GM18867 (cell line): ENCODE data around the gene ZDHHC11.

ENCODE experiments used
- ATAC-seq: cut with Tn5 transposase; IDR thresholded peaks from one replicate; pipeline ENCODE4 v1.9.1; 2021; ENCODE audit warnings: mild to moderate bottlenecking, moderate library complexity; ENCODE audit not compliant: unreplicated experiment

Gene ZDHHC11, protein sequence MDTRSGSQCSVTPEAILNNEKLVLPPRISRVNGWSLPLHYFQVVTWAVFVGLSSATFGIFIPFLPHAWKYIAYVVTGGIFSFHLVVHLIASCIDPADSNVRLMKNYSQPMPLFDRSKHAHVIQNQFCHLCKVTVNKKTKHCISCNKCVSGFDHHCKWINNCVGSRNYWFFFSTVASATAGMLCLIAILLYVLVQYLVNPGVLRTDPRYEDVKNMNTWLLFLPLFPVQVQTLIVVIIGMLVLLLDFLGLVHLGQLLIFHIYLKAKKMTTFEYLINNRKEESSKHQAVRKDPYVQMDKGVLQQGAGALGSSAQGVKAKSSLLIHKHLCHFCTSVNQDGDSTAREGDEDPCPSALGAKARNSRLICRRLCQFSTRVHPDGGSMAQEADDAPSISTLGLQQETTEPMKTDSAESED

DNA sequence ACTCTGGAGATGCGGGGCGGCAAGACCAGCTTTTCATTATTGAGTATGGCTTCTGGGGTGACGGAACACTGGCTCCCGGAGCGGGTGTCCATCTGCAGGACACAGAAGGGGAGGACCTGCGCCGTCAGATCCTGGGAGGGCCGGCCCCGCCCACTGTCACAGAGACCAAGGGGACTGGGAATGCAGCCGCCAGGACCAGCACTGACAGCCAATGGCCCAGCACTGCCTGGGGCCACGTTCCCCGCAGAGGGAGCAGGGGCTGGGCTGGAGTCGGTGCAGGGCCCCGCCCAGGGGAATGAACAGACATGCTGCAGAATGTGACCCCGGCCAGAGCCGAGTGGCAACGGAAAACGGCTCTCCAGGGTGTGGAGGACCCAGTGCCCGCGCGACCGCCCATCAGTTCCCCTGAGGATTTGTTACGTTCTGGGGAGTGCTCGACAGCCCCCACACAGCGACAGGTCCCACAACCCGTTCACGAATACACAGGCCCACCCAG lies at the start of gene ZDHHC11:
Gene ZDHHC11, minus strand, starts transcription at position 476 of the 496 bp plus-strand sequence. Its CDS starts 384 bp downstream, at position 92.
- ATAC-seq = no peak

DNA sequence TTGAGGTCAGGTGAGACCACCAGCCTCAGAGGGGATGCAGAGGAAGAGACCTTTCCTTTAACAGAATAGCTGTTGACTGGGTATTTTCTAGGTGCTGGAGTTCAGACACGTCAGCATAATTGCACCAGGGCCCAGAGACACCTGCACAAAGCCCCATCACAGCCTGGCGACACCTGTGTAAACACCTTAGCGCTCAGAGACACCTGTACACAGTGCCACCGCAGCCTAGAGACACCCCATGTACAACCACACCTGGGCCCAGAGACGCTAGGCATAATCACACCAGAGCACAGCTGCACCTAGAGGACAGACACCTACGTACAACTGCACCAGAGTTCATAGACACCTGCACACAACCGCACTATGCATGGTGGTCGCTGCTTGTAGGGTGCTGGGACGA lies 42.9 kb upstream of the ZDHHC11 start:
- ATAC-seq = no peak

DNA sequence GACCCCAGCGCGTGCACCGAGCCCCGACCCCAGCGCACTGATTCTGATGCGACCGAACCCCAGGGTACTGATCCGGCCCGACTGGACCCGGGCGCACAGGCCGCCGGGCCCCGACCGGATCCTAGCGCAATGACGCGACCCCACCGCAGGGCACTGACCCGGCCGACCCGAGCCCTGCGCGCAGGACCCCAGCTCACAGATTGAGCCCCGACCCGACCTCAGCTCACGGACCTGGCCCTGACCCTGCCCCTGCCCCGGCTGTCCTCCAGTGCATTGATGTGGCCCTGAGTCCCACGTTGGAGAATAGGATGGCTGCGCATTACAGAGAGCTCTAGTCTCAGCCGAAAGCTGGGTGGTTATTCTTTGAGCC lies 42.3 kb upstream of the ZDHHC11 start:
- peak; percentile 15 for ATAC-seq

DNA sequence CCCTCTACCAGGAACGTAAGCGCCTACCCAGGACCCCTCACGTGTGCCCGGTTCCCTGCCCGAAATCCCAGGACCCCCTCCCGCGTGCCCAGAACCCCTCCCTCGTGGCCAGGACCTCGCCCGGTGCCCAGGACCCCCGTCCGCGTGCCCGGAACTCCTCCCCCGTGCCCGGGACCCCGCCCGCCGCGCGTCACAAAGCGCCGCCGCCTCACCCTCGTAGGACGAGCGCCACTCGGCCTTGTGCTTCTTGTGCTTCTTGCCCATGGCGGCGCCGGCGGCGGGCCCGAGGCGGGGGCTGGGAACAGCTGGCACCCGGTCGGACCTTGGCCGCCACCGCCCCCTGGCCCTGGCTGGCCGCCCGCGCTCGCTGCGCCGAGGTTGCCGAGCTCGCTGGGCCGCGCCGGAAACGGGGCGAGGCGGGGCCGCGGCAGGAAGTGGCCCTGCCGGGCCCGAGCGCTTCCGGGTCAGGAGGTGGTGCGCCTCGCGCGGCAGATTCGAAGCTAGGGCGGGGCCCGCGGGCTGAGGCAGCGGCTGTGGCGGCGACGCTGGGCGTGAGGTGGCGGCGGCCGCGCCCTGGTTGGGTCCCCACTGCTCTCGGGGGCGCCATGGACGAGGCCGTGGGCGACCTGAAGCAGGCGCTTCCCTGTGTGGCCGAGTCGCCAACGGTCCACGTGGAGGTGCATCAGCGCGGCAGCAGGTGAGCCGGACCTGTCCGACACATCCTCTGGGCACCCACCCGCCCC lies 41.8 kb upstream of the ZDHHC11 start, which contains the start of the genes BRD9 and TRIP13:
Gene BRD9, minus strand, starts transcription at position 408 of the 743 bp plus-strand sequence. Its CDS starts 144 bp downstream, at position 264.
Gene TRIP13, plus strand, starts transcription at position 491 of the 743 bp plus-strand sequence. Its CDS starts 115 bp downstream, at position 606.
- peak; percentile 96 for ATAC-seq

DNA sequence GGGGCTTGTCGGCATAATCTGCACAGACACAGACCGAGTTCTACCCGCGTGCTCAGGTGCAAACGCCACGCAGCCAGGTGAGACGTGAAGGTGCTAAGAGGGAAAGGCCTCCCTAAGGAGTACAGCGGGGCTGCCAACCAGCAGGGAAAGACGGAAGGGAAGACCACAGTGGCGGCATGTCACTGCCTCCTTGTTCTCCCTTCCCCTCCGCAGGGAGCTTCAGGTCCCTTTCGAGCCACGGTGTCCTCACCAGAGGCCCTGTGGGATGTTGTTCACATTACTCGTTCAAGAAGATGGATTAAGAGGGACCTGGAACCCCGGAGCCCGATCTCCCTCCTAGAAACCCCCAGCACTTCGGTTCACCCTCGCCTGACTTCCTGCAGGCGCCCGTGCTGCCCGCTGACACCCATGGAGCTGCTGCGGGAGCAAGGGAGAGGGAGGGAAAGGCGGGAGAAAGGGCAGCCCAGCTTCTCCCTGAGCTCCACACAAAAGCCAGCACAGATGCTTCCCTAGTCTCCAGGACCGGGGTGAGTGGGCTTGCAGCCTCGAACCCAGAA lies 41.1 kb upstream of the ZDHHC11 start:
- peak; percentile 9 for ATAC-seq

DNA sequence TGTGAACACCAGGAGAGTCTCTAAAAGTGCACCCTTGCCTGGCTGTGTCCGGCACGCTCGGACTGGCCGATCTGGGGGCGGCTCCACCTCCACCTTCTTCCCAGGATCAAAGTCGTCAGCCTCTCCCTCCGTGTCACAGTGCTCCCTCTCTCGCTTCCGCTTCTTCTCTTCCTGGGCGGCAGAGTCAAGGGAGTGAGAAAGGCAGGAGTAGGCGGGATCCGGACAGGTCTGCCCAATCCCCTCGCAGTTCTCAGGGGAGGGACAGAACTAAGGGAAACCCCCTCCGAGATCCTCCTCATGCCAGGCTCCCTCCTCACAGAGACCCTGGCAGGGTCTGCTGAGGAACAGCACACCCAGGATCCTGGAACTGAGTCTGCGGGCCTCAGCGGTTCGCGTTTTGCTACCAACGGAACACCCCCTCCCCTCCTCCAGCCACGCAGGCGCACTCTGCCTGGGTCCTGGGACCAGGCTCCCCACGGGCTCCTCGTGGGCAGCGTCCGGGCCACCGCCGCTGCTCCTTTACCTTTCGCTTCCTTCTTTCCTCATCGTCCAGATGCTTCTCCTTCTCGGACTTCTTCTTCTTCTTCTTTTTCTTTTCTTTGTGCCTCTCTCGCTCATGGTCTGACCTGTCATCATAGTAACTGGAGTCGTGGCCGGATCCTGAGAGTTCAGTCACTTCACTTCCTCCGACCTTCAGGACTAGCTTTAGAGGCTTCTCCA lies 40.5 kb upstream of the ZDHHC11 start:
- no peak for ATAC-seq

DNA sequence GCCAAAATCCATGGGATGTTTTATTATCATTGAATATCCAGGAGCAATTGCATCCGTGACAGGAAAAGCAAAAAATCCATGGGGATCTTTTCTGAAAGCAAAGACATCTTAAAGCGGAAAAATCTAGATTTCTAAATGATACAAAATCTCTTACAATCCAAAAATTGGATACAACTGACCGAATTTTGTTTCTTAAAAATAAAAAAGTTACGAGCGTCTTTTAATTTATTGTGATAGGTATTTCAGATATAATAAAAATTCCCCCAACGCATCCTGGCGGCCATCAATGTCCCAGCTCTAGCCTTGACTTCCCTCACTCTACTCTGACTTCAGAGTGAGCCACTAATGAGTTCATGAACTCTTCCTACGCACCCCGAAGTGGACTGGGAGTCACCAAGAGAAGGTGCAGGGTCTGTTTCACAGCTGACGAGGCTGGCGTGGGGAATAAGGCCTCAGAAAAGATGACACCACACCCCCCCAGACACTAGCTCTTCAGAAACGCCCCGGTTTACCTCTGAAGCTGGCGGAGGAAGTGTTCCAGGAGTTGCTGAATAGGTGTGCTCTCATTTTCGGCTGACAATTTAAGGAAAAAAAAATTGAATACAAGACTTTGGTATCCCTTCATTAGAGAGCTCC lies 38.4 kb upstream of the ZDHHC11 start:
- ATAC-seq = no peak

DNA sequence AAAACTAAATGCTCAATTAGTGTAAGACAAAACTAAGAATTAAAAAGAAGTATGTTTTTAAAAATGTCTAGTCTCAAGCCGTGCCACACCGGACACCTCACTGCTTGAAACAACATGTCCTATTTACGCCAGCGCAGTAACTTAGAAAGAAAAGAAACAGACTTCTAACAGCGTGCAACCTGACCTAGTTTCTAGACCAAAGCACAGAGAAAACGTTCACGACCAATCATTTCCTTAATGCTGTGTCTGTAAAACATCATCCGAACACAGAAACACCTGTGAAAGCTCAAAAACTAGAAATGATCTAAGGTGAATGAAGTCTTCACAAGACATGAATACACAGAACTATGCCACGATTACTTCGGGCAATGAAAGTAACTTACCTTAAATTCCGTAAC lies 37.9 kb upstream of the ZDHHC11 start:
- ATAC-seq = no peak

DNA sequence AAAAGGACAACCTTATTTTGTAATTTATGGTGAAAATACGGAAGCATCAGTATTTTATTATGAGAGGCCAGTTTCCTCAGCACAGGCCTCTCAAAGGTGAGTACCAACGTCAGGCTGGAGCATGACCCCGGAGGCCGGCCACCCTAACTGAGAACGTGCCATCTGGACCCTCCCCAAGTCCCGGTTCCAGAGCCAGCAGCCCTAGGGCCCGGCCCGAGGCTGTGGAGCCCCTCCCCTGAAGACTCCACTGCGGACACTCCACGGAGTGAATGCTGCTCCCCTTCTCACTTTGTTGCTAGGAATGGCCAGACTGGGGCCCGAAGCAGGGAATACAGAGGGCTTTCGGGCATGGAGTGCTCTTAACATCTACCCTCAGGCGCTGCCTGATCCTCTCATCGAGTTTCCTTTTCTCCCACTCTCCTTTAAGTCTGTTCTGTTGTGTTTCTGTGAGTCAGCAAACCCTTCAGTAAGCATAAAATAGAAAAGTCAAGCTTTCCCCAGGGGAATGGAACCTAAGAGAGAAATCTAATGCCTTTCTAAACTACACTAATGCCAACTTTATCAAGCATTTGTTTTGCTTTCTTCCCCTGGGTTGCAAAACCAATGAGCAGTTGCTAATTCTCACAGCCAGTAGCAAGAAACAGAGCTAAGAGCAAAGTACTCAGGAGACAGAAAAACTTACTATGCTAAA lies 37.3 kb upstream of the ZDHHC11 start:
- no peak for ATAC-seq

DNA sequence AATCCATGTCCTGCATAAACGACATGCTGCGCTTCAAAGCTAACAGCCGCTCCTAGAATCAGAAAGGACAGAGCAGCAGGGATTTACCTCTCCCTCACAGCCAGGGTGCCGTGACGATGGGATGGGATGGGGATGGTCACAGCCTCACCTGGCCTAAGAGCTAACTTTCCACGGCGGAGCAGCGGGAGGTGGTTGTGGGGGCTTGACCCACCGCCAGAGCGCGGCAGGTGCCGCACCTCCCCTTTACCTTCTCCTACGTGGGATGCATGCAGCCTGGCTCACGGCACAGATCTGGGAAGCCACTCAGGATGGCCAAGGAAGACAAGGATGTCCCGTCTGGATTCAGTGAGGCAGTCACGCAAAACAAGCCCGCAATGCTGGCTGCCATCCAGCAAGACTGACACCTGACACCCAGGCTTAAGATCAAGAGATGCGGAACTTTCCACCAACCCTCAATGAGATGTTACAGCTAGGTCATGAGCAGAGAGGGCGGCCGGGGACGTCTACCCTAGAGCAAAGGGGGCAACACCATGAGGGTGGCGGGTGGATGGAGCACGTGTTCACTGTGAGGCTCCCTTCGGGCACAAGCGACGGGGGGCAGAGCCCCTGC lies 36.0 kb upstream of the ZDHHC11 start:
- ATAC-seq = no peak

DNA sequence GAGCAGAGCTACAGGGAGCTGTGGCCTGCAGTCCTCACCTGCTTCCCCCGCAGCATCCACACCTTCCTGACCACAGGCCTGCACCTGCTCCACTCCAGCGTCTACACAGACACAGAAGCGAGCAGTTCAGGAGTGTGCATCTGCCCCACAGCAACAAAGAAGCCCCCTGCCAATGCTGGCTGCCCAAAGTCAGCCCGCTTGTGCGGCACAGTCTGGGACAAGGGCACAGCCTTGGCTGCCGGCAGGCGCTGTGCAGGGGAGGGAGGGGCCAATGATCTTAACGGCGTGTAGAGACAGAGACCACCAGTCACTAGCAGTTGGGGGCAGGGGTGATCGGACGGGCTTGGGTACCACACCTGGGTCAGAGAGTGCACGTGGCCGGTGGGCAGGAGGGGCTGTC lies 35.2 kb upstream of the ZDHHC11 start:
- no peak for ATAC-seq

DNA sequence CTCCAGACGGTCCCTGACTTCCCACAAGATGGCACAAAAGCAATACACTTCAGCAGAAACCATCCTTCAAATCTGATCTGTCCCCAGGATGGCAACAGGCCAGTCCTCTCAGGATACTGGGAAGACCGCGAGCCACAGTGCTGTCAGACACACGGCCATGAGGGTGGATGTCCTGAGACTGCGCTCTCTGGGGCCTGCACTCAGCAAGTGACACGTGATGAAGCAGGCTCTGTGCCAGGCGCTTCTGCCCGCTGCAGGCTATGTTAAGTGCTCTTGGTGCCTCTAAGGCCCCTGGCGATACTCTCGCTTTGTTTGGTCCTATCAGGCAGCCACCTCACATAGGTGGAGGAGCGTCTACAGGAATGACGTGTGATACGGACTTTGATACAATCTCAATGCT lies 34.7 kb upstream of the ZDHHC11 start:
- no peak for ATAC-seq

DNA sequence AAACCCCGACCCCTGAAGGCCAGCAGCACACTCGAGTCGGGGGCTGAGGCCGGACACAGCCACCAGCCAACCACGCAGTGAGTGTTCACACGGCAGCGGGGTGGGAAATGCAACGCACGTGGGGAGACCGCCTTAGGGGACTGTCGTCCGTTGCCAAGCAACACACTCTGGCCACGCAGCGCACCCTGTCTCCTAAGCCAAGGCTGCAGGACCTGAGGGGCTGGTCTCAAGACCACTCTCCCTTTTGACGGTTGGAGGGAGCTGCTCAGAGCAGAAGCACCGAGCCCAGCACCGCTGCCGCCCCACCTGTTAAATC lies 34.3 kb upstream of the ZDHHC11 start:
- ATAC-seq = no peak

DNA sequence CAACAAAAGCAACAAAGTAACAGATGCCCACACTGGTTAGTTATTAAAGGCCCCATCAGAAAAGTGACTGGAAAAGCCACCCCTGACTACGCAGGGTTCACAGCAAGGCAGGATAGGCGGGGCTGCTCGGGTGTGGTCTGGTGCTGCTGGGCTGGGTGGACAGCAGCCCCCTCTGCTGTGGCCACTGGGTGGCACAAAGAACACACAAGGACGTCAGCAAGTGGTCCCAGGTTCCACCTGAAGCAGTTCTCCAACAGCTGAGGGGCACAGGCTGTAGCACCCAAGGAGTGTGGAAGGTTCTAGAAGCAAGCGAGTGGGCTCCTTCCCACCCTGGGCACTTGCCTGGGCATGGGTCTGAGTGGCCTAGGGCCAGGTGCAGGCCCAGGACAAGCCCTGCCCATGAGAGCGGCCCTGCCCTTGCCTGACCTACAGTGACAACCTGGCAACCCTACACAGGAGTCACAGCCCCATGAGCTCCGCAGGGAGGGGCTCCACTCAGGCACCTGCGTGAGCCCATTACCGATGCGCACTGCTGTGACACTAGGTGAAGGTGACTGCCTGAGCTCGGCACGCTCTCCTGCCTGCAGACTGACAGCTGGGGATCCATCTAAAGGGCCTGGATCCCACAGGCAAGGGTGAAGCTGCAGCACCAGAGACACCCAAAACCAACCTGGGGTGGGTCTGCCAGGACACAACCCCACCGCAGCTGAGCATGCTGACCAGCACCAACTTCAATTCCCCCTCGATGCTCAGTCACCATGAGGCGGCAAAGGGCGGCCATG lies 33.8 kb upstream of the ZDHHC11 start:
- no peak for ATAC-seq

DNA sequence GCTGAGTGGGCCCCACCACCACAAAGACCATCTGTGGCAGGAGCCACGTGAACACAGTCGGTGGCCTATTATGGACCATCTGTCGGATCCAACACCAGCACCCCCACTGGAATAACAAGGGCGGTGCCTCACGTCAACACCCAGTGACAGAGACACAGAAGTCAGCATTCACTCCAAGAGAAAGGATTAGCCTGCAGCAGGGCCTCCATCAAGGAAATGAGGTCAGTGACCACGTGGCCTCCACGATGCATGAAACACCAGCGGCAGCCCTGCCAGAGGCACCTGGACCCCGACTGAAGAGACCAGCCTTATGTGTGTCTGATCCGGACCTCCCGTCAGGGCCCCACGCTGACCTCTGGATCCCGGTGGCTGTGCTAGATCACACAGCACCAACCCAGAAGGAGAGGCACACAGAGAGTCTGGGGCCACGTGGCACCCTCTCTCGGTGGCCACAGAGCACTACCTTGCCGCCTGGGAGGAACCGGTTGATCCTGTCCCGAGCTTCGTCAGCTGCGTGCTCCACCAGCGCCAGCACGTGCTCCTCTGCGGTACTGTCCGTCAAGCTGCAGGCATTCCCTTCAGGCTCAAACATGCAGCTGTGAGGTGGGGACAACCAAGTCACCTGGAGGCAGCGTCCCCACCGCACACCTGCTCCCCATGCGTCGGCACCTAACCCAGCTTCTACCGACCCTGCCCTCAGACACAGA lies 32.8 kb upstream of the ZDHHC11 start:
- no peak for ATAC-seq

DNA sequence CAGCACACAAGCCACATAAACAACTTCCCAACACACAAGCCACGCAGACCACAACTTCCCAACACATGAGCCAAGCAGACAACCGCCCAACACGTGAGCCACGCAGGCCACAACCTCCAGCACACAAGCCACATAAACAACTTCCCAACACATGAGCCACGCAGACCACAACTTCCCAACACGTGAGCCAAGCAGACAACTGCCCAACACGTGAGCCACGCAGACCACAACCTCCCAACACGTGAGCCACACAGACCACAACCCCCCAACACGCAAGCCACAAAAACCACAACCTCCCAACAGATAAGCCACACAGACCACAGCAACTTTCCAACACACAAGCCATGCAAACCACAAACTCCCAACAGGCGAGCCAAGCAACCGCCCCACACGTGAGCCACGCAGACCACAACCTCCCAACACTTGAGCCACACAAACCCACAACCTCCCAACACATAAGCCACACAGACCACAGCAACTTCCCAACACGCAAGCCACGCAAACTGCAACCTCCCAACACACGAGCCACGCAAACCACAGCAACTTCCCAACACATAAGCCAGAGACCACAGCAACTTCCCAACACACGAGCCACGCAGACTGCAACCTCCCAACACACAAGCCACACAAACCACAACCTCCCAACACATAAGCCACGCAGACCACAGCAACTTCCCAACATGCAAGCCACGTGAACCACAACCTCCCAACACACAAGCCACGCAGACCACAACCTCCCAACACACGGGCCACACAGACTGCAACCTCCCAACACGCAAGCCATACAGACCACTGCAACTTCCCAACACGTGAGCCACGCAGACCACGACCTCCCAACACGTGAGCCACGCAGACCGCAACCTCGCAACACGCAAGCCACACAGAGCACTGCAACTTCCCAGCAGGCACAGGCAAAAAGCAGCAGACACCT lies 31.7 kb upstream of the ZDHHC11 start:
- ATAC-seq = no peak

DNA sequence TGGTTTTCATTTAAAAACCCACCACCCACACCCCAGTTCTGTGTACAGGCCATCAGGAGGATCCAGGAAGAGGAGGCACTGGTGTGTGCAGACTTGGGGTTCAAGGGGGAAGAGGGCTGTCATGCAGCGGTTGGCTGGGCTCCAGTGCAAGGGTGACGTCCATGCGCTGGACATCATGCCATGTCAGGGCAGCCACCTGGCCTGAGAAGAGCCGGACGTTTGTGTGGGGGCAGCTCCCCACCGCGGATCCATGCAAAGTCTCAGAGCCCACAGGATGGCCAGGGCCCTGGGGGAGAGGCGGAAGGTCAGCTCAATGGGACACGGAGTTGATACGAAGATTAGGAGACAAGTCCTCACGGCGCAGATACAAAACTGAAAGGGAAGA lies 30.8 kb upstream of the ZDHHC11 start:
- ATAC-seq = no peak
